Measurements from ENCODE around the gene TRIM34. TPM values are rescaled to one million over a fixed set of nuclear protein-coding genes. Genes with fewer than 3 reads are reported as not detected.
"Not testable (repeated sequence)": the region's sequence is repeated elsewhere in the genome, so short reads cannot be mapped to it uniquely, and the experiment has no call there.

Gene TRIM34
- total RNA-seq, 1 experiment from 2014 or later = 0.66 TPM

- TF ChIP-seq ZNF532 (CRISPR knock-in tag; IDR thresholded peaks at IDR 0.05; ENCODE audit: borderline replicate concordance) (no peak), FOXP4 (CRISPR knock-in tag; IDR thresholded peaks at IDR 0.05) (no peak)
These were observed 21.3 kb downstream of the TRIM34 start (continued) for GRCh38 chr11:5646139-5646538.

- Mint-ChIP-seq H3K9me3 (peaks cover 24% of the 10 kb centered on the region), H3K4me1 (no peaks in the 10 kb centered on the region), H3K27me3 (ENCODE audit: low read depth) (no peaks in the 10 kb centered on the region), H3K4me3 (no peak overlapping the region), H3K36me3 (peaks cover 8% of the 10 kb centered on the region), H3K27ac (no peak overlapping the region)
- ChIA-PET CTCF (no interaction called here), POLR2A (no interaction called here)
- DNase-seq (ENCODE audit: low spot score) (no peak), ATAC-seq (no peak)
- no peak for TF ChIP-seq GTF2I (CRISPR knock-in tag; conservative IDR thresholded peaks at IDR 0.05)
- no peak for TF ChIP-seq OVOL2 (CRISPR knock-in tag; IDR thresholded peaks at IDR 0.05; ENCODE audit: borderline replicate concordance)
- TF ChIP-seq ATF1 (CRISPR knock-in tag; IDR thresholded peaks at IDR 0.05) = no peak
- TF ChIP-seq MAX (CRISPR knock-in tag; IDR thresholded peaks at IDR 0.05) = no peak
- TF ChIP-seq SP1 (CRISPR knock-in tag; conservative IDR thresholded peaks at IDR 0.05) = no peak
These were observed 30.7 kb downstream of the TRIM34 start for GRCh38 chr11:5655474-5655873.

- ATAC-seq; H3K4me3 Mint-ChIP-seq; CTCF ChIA-PET; H3K4me1 Mint-ChIP-seq; H3K27me3 Mint-ChIP-seq (ENCODE audit: low read depth); POLR2A ChIA-PET; H3K27ac Mint-ChIP-seq; H3K36me3 Mint-ChIP-seq; DNase-seq (ENCODE audit: low spot score): not testable (repeated sequence)
- H3K9me3 Mint-ChIP-seq = peaks cover 21% of the 10 kb centered on the region
These were observed 32.2 kb downstream of the TRIM34 start for GRCh38 chr11:5656956-5657355.

GRCh38 chr11:5658318-5658717 lies 33.5 kb downstream of the TRIM34 start:
- Mint-ChIP-seq H3K9me3 (peaks cover 8% of the 10 kb centered on the region), H3K36me3 (peaks cover 5% of the 10 kb centered on the region), H3K4me3 (no peak overlapping the region), H3K4me1 (no peaks in the 10 kb centered on the region), H3K27ac (no peak overlapping the region), H3K27me3 (ENCODE audit: low read depth) (no peaks in the 10 kb centered on the region)
- ATAC-seq (no peak), DNase-seq (ENCODE audit: low spot score) (no peak)
- ChIA-PET POLR2A (no interaction called here), CTCF (no interaction called here)
- TF ChIP-seq CTCF (IDR thresholded peaks at IDR 0.05) = no peak
- TF ChIP-seq NFATC4 (CRISPR knock-in tag; IDR thresholded peaks at IDR 0.05) = no peak
- TF ChIP-seq NR3C1 (CRISPR knock-in tag; conservative IDR thresholded peaks at IDR 0.05; ENCODE audit: low read depth) = no peak
- TF ChIP-seq KAT7 (CRISPR knock-in tag; IDR thresholded peaks at IDR 0.05; ENCODE audit: borderline replicate concordance) = no peak
- no peak for TF ChIP-seq NFYB (CRISPR knock-in tag; conservative IDR thresholded peaks at IDR 0.05; ENCODE audit: low read depth)
- no peak for TF ChIP-seq SP1 (CRISPR knock-in tag; conservative IDR thresholded peaks at IDR 0.05)
- no peak for TF ChIP-seq MYBL2 (CRISPR knock-in tag; IDR thresholded peaks at IDR 0.05)
- TF ChIP-seq ZNF512 (CRISPR knock-in tag; IDR thresholded peaks at IDR 0.05; ENCODE audit: borderline replicate concordance) = no peak
- no peak for TF ChIP-seq ATF3 (CRISPR knock-in tag; conservative IDR thresholded peaks at IDR 0.05)
- no peak for TF ChIP-seq ZNF138 (CRISPR knock-in tag; conservative IDR thresholded peaks at IDR 0.05)
- no peak for TF ChIP-seq E2F5 (CRISPR knock-in tag; IDR thresholded peaks at IDR 0.05)
